Ovary (tissue), 3 donors: ENCODE data around the gene PAM.

Source experiments
- POLR2A ChIP-seq: fragments of 450-650 bp; IDR thresholded peaks from one replicate; pipeline ENCODE4 v1.6.1; 2017; ENCODE audit warnings: antibody characterized with exemption, mild to moderate bottlenecking, moderate library complexity
- TF ChIP-seq, protein P1 (sequence below), 3 donors: fragments of 450-650 bp in 2 of 3; fragments of 200-600 bp in 1 of 3; IDR thresholded peaks; one replicate each; pipeline versions ENCODE4 v1.5.1 to v1.8.0; 2016 to 2022; ENCODE audit warnings: antibody characterized with exemption in 3 of 3, mild to moderate bottlenecking in 1 of 3
- donor health status: DM: no; HTN: no; CAD: no.

DNA sequence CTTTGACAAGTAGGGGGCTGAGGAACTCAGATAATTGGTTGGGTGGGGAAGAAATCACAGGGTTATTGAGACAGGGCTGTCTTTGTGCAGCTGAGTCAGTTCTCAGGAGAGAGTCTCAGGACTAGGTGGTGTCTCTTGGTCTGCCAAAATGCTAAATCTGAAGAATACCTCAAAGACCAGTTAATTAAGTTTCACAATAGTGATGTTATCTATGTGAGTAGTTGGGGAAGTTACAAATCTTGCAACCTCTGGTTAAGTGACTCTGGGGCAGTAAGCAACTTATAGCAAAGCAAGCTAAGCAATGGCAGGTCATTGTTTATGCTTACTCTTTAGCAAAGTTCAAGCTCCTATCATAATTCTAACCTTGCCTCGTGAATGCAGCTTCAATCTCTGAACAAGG is 311.2 kb downstream of the PAM start:
- TF ChIP-seq, protein P1, sequence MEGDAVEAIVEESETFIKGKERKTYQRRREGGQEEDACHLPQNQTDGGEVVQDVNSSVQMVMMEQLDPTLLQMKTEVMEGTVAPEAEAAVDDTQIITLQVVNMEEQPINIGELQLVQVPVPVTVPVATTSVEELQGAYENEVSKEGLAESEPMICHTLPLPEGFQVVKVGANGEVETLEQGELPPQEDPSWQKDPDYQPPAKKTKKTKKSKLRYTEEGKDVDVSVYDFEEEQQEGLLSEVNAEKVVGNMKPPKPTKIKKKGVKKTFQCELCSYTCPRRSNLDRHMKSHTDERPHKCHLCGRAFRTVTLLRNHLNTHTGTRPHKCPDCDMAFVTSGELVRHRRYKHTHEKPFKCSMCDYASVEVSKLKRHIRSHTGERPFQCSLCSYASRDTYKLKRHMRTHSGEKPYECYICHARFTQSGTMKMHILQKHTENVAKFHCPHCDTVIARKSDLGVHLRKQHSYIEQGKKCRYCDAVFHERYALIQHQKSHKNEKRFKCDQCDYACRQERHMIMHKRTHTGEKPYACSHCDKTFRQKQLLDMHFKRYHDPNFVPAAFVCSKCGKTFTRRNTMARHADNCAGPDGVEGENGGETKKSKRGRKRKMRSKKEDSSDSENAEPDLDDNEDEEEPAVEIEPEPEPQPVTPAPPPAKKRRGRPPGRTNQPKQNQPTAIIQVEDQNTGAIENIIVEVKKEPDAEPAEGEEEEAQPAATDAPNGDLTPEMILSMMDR (IDR thresholded peaks at IDR 0.05) = no peak
- no peak for TF ChIP-seq POLR2A
